Suprapubic skin (tissue), 4 donors: ENCODE results near the gene PTPRN2. TPM values are rescaled to one million over a fixed set of nuclear protein-coding genes. Genes with fewer than 3 reads are reported as not detected.

Experiments used
- DNase-seq, 2 donors: peaks; one replicate each; pipeline ENCODE4 v3.0.0-alpha.2; 2019; ENCODE audit warnings: low spot score in 2 of 2
- H3K27ac ChIP-seq: fragments of 200-600 bp; sonication (generic); one replicate; pipeline ENCODE4 v1.5.1; 2019
- H3K27me3 ChIP-seq: fragments of 200-600 bp; sonication (generic); one replicate; pipeline ENCODE4 v1.5.1; 2019
- H3K36me3 ChIP-seq: fragments of 200-600 bp; sonication (generic); one replicate; pipeline ENCODE4 v1.5.1; 2019
- H3K4me1 ChIP-seq: fragments of 200-600 bp; sonication (generic); one replicate; pipeline ENCODE4 v1.5.1; 2019
- H3K4me3 ChIP-seq: fragments of 200-600 bp; sonication (generic); one replicate; pipeline ENCODE4 v1.5.1; 2019; ENCODE audit warnings: mild to moderate bottlenecking
- H3K9me3 ChIP-seq: fragments of 200-600 bp; sonication (generic); one replicate; pipeline ENCODE4 v1.5.1; 2019
- EP300 ChIP-seq: sonication (generic); formaldehyde crosslinking; IDR thresholded peaks from one replicate; pipeline ENCODE4 v1.6.1; 2017; ENCODE audit warnings: antibody characterized with exemption
- POLR2A ChIP-seq, 2 donors: fragments of 450-650 bp; IDR thresholded peaks; one replicate each; pipeline ENCODE4 v1.6.1; 2017; ENCODE audit warnings: antibody characterized with exemption in 2 of 2, mild to moderate bottlenecking in 2 of 2, moderate library complexity in 2 of 2
- POLR2AphosphoS5 ChIP-seq, 3 donors: sonication (generic); formaldehyde crosslinking; IDR thresholded peaks; one replicate each; pipeline ENCODE4 v1.6.1; 2017; ENCODE audit warnings: antibody characterized with exemption in 3 of 3
- WGBS: methylation state at CpG from one replicate; pipeline ENCODE4 v1.1.5; 2018; 5-methylcytosine and 5-hydroxymethylcytosine counted together
- total RNA-seq, 4 donors: library from RNA; depleted of rRNA; stranded (reverse); fragments of >200 nt; gene quantifications; one replicate each; pipeline ENCODE4 v1.1.0, GENCODE V29; 2016
- TF ChIP-seq, protein P1 (sequence below), 2 donors: fragments of 200-600 bp in 1 of 2; fragments of 450-650 bp in 1 of 2; sonication (generic) in 1 of 2; IDR thresholded peaks; one replicate each; pipeline ENCODE4 v1.5.1; 2016 to 2019; ENCODE audit warnings: antibody characterized with exemption in 2 of 2, mild to moderate bottlenecking in 1 of 2, moderate library complexity in 1 of 2

PTPRN2 gene
- total RNA-seq, 4 donors from 2014 or later, result 0.23 to 1.8 (median 1.3) TPM

DNA sequence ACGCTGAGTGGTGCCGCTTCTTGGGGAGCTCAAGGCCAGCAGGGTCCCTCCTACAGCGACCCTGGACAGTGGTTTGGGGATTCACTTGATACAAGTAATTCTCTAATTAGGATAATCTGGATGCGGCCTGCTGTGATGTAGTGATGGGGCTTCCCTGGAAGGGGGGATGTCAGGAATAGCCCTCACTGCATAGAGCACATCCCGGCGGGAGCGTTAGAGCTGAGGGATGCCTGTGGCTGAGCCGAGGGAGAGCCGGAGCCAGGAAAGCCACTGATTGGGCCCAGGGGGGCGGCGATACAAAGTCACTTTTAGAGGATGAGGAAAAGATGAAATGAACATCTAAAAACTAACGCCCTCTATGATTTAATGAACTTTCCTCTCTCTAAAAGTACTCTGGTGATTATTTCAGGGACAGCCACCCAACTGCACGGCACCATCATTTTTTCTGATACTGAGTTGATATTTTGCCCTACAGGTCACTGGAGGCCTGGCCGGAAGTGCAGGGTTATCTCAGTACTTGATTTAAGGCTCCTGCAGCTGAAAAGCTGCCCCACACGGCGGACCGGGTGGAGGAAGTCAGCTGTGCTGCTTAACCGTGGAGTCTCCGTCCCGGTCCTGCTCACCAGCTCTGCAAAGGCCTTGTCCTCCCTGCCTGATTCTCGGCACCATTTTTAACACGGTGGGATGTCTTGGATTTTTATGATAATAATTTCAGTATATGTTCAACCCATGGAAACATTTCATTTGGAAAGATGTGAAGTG is 732.0 kb downstream of the PTPRN2 start:
- 81% methylated on average over 21 of the region's 22 CpGs for whole genome bisulfite sequencing
- no peaks in the 10 kb centered on the region for H3K27me3 ChIP-seq

DNA sequence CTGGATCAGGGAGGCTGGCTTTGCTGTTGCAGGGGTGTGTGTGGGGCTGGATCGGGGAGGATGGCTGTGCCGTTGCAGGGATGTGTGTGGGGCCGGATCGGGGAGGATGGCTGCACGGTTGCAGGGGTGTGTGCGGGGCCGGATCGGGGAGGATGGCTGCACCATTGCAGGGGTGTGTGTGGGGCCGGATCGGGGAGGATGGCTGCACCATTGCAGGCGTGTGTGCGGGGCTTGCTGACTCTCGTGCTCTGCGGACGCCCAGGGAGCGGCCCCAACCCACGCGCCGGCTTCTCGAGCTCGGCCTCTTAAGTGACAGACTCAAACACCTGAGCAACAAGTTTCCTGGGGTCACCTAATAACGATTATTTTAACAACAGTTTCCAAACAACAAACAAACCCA is 732.6 kb downstream of the PTPRN2 start:
- no peak for DNase-seq
- H3K27ac ChIP-seq, result no peak overlapping the region
- TF ChIP-seq POLR2AphosphoS5 (IDR thresholded peaks at IDR 0.05) (no peak), EP300 (no peak), POLR2A (IDR thresholded peaks at IDR 0.05) (no peak)
- TF ChIP-seq, protein P1, sequence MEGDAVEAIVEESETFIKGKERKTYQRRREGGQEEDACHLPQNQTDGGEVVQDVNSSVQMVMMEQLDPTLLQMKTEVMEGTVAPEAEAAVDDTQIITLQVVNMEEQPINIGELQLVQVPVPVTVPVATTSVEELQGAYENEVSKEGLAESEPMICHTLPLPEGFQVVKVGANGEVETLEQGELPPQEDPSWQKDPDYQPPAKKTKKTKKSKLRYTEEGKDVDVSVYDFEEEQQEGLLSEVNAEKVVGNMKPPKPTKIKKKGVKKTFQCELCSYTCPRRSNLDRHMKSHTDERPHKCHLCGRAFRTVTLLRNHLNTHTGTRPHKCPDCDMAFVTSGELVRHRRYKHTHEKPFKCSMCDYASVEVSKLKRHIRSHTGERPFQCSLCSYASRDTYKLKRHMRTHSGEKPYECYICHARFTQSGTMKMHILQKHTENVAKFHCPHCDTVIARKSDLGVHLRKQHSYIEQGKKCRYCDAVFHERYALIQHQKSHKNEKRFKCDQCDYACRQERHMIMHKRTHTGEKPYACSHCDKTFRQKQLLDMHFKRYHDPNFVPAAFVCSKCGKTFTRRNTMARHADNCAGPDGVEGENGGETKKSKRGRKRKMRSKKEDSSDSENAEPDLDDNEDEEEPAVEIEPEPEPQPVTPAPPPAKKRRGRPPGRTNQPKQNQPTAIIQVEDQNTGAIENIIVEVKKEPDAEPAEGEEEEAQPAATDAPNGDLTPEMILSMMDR (IDR thresholded peaks at IDR 0.05), result no peak
- WGBS, result 87% methylated on average over 11 of the region's 22 CpGs
- no peaks in the 10 kb centered on the region for H3K36me3 ChIP-seq
- H3K27me3 ChIP-seq, result no peaks in the 10 kb centered on the region
- H3K4me1 ChIP-seq, result peaks cover 12% of the 10 kb centered on the region
- no peaks in the 10 kb centered on the region for H3K9me3 ChIP-seq
- H3K4me3 ChIP-seq, result no peak overlapping the region

More for the DNA sequence above, 732.0 kb downstream of the PTPRN2 start:
- no peaks in the 10 kb centered on the region for H3K36me3 ChIP-seq
- H3K27ac ChIP-seq, result no peak overlapping the region
- TF ChIP-seq, protein P1 (IDR thresholded peaks at IDR 0.05), result no peak
- no peak for TF ChIP-seq POLR2A (IDR thresholded peaks at IDR 0.05)
- no peak for TF ChIP-seq EP300
- no peak for TF ChIP-seq POLR2AphosphoS5 (IDR thresholded peaks at IDR 0.05)
- H3K9me3 ChIP-seq, result no peaks in the 10 kb centered on the region
- DNase-seq, result no peak
- no peak overlapping the region for H3K4me3 ChIP-seq
- H3K4me1 ChIP-seq, result peaks cover 12% of the 10 kb centered on the region

DNA sequence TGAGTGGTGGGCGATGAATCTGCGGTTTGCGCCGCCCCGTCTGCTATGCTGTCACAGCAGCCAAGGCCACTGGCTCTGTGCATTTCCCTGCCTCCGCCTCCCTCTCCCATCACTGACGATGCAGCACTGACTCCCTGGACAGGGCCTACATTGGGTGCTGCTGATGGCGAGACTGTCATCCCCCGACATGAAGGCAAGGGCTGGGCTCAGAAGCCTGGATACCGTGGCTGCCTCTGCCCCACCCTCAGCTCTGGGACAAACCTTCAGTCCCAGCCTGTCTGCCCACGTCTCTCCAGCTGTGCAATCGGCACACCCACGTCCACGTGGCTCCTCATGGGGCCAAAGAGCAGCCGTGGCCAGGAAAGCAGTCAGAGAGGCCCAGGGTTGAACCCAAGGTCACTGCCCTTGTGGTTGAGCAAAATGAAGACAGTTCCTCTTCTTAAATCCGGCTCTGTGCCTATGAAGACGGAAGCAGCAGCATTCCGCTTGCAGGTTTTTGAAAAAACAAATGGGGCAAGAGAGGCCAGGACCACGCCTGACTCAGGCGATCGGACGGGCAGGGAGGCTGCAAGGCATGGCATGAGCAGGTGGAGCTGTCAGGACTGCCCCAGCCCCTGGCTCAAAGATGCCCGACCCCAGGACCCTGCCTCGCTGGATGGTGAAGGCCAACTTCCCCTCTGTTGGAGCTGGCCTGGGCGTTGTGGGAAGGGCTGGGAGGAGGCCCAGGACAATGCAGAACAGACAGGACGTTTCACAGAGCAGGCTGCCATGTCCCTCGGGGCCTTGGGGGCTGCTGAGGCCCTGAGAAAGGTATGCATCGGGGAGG is 733.3 kb downstream of the PTPRN2 start:
- DNase-seq, result peak in 1 of 2 donors; percentile 72
- Histone ChIP-seq H3K36me3 (no peaks in the 10 kb centered on the region), H3K4me3 (no peak overlapping the region), H3K4me1 (peaks cover 12% of the 10 kb centered on the region), H3K27me3 (no peaks in the 10 kb centered on the region), H3K27ac (no peak overlapping the region), H3K9me3 (no peaks in the 10 kb centered on the region)
- no peak for TF ChIP-seq EP300
- no peak for TF ChIP-seq POLR2A (IDR thresholded peaks at IDR 0.05)
- 87% methylated on average over 25 of the region's 28 CpGs for WGBS

DNA sequence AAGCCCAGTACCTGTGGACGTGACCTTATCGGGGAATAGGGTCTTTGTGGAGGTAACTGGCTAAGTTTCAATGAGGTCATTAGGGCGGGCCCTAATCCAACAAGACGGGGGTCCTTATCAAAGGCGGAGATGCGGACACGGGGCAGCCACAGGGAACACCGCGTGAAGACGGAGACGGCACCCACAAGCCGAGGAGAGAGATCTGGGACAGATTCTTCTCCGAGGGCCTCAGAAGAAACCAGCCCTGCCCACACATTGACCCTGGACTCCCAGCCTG is 733.9 kb downstream of the PTPRN2 start:
- TF ChIP-seq EP300 (no peak), POLR2A (IDR thresholded peaks at IDR 0.05) (no peak), POLR2AphosphoS5 (IDR thresholded peaks at IDR 0.05) (no peak)
- TF ChIP-seq, protein P1 (IDR thresholded peaks at IDR 0.05), result no peak
- no peak for DNase-seq
- Histone ChIP-seq H3K4me3 (no peak overlapping the region), H3K36me3 (no peaks in the 10 kb centered on the region), H3K27me3 (no peaks in the 10 kb centered on the region), H3K4me1 (peaks cover 12% of the 10 kb centered on the region), H3K9me3 (no peaks in the 10 kb centered on the region), H3K27ac (no peak overlapping the region)
- WGBS, result 96% methylated on average over 13 of the region's 13 CpGs

DNA sequence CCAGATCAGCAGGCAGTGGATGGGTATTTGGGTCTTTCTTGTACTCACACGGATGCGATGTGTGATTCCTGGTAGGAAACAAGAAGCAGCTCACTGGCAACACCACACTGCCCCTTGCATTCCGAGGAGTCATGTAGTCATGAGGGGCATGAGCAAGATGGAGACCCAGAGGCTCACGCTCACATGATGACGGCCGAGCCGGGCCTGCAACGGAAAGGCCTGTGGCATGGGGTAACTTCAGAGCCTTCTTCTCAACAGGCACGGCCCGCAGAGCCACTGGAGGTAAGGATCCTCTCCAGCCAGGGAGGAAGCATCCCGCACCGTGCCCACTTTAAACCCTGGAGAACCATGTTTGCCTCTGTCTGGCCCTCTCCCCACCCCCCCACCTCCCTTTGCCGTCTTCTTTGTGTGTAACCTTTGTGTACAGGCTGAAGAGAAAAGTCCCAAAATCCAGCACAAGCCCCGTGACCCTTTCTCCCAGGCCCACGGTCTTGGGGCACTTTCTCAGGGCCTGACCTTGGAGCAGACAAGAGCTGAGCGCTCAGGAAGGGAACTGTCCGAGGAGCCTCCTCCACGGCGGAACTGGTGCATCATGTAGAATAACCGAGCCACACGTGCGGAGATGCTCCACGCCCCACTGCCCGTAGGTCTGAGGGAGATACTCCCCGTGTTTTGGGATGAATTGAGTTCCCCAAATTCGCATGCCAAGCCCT is 734.4 kb downstream of the PTPRN2 start:
- TF ChIP-seq POLR2A (IDR thresholded peaks at IDR 0.05) (no peak), POLR2AphosphoS5 (IDR thresholded peaks at IDR 0.05) (no peak), EP300 (no peak)
- TF ChIP-seq, protein P1 (IDR thresholded peaks at IDR 0.05), result no peak
- Histone ChIP-seq H3K36me3 (no peaks in the 10 kb centered on the region), H3K9me3 (no peaks in the 10 kb centered on the region), H3K4me3 (no peak overlapping the region), H3K4me1 (peaks cover 12% of the 10 kb centered on the region), H3K27me3 (no peaks in the 10 kb centered on the region), H3K27ac (no peak overlapping the region)
- whole genome bisulfite sequencing, result 91% methylated on average over 24 of the region's 26 CpGs
- no peak for DNase-seq
